Right atrium auricular region (tissue), 2 donors: ENCODE results near the gene ARHGEF7. TPM values are rescaled to one million over a fixed set of nuclear protein-coding genes. Genes with fewer than 3 reads are reported as not detected.
"Not testable (repeated sequence)": the region's sequence is repeated elsewhere in the genome, so short reads cannot be mapped to it uniquely, and the experiment has no call there.

ENCODE experiments used
- DNase-seq: peaks from one replicate; pipeline ENCODE4 v3.0.0-alpha.2; 2019; ENCODE audit warnings: low spot score
- H3K27ac ChIP-seq, 2 donors: fragments of 200-600 bp; sonication (generic); 1 replicate in 1 of 2; 2 replicates in 1 of 2; pipeline ENCODE4 v1.5.1; 2016 to 2019
- H3K27me3 ChIP-seq, 2 donors: fragments of 200-600 bp; sonication (generic); one replicate each; pipeline versions ENCODE4 v1.5.1 to v1.6.0; 2017 to 2019
- H3K36me3 ChIP-seq: fragments of 200-600 bp; sonication (generic); one replicate; pipeline ENCODE4 v1.5.1; 2016
- H3K4me1 ChIP-seq, 2 donors: fragments of 200-600 bp; sonication (generic); one replicate each; pipeline versions ENCODE4 v1.5.1 to v1.6.0; 2017 to 2019
- H3K4me3 ChIP-seq, 2 donors: fragments of 200-600 bp; sonication (generic); 1 replicate in 1 of 2; 2 replicates in 1 of 2; pipeline ENCODE4 v1.5.1; 2017 to 2019; ENCODE audit warnings: mild to moderate bottlenecking in 1 of 2, moderate library complexity in 1 of 2
- H3K9me3 ChIP-seq, 2 donors: fragments of 200-600 bp; sonication (generic); one replicate each; pipeline ENCODE4 v1.5.1; 2019
- total RNA-seq, 2 donors: library from RNA; depleted of rRNA; stranded (reverse); fragments of >200 nt; gene quantifications; one replicate each; pipeline ENCODE4 v1.1.0, GENCODE V29; 2016
- TF ChIP-seq, protein P1 (sequence below), 2 donors: fragments of 200-600 bp; sonication (generic); IDR thresholded peaks; one replicate each; pipeline ENCODE4 v1.5.1; 2019; ENCODE audit warnings: antibody characterized with exemption in 2 of 2

ARHGEF7 gene
- total RNA-seq, 2 donors from 2014 or later: 27.8 to 36.9 TPM

DNA sequence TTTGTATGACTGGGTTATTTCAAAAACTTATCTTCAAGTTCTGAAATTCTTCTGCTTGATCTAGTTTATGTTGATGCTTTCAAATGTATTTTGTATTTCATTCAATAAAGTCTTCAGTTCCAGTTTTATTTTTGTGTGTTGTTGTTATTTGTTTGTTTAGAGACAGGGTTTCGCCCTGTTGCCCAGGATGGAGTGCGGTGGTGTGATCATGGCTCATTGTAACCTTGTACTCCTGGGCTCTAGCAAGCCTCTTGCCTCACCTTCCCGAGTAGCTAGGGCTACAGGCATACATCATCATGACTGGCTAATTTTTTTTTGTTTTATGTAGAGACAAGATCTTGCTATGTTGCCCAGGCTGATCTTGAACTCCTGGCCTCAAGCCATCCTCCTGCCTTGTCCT lies 40.3 kb upstream of the ARHGEF7 start:
- H3K4me1 ChIP-seq: no peaks in the 10 kb centered on the region
- H3K27ac ChIP-seq: no peak overlapping the region
- no peak overlapping the region for H3K4me3 ChIP-seq
- H3K36me3 ChIP-seq: no peaks in the 10 kb centered on the region
- H3K9me3 ChIP-seq: peaks cover 8 to 52% of the 10 kb centered on the region in 2 donors
- TF ChIP-seq, protein P1, sequence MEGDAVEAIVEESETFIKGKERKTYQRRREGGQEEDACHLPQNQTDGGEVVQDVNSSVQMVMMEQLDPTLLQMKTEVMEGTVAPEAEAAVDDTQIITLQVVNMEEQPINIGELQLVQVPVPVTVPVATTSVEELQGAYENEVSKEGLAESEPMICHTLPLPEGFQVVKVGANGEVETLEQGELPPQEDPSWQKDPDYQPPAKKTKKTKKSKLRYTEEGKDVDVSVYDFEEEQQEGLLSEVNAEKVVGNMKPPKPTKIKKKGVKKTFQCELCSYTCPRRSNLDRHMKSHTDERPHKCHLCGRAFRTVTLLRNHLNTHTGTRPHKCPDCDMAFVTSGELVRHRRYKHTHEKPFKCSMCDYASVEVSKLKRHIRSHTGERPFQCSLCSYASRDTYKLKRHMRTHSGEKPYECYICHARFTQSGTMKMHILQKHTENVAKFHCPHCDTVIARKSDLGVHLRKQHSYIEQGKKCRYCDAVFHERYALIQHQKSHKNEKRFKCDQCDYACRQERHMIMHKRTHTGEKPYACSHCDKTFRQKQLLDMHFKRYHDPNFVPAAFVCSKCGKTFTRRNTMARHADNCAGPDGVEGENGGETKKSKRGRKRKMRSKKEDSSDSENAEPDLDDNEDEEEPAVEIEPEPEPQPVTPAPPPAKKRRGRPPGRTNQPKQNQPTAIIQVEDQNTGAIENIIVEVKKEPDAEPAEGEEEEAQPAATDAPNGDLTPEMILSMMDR (IDR thresholded peaks at IDR 0.05): no peak
- no peaks in the 10 kb centered on the region for H3K27me3 ChIP-seq
- DNase-seq: no peak

DNA sequence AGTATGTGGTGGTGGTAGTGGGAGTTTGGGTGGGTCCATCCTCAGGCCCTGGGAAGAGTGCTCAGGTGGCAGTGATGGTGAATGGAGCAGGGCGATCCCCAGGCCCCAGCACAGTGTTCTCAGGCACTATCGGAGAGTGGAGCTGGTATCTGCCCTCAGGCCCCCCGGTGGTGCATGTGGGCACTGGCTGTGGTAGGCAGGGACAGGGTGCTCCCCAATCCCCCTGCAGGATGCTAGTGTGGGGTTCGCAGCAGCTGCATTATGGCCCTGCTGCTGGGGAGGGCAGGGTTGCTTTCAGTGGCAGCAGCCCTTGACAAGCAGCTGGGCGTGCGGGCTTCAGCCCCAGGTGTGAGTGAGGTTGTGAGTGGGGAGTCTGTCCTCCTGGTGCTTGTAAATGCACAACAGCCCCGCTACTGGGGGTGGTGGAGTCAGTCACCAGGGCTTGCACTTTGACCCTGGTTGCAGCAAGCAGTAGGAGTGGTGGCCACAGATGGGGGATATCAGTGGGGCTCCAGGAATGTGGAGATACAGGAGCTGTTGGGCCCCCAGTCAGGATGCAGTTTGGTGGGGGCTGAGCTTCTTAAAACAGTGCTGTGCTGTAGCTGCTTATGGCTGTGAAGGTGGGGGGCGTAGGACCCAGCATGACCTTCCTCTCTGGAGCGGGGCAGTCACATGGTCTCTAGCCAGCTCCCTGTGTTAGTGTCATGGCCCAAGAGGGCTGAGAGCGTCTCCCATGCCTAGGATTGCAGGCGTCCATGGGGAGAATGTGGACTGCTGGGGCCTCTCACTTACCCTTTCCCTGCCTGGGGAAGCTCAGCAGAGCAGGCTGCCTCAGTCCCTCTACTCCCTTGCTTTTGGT lies 38.7 kb upstream of the ARHGEF7 start:
- peaks cover 8 to 45% of the 10 kb centered on the region in 2 donors for H3K9me3 ChIP-seq
- H3K27ac ChIP-seq: no peak overlapping the region
- H3K4me1 ChIP-seq: no peaks in the 10 kb centered on the region
- H3K27me3 ChIP-seq: no peaks in the 10 kb centered on the region
- H3K4me3 ChIP-seq: no peak overlapping the region
- no peaks in the 10 kb centered on the region for H3K36me3 ChIP-seq
- TF ChIP-seq, protein P1 (IDR thresholded peaks at IDR 0.05): no peak
- DNase-seq: no peak

DNA sequence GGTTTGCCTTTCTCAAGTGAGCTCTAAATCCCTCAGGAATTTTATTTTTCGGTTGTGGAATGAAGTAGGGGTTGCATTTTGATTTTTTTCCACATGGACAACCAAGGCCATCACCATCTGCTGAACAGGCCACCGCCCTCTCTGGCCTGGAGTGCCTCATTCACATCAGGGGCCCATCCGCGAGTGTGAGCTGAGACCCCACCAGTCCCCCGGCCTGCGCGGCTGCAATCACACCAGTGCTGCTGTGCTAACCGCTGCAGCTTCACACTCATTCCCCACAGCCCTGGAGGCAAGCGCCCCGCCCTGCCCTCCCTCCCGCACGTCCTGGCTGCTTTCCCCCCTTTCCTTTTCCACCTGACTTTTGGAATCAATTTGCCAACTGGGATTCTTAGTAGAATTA lies 35.7 kb upstream of the ARHGEF7 start:
- no peak overlapping the region for H3K4me3 ChIP-seq
- H3K36me3 ChIP-seq: no peaks in the 10 kb centered on the region
- H3K27me3 ChIP-seq: no peaks in the 10 kb centered on the region
- H3K4me1 ChIP-seq: no peaks in the 10 kb centered on the region
- no peak overlapping the region for H3K27ac ChIP-seq
- TF ChIP-seq, protein P1 (IDR thresholded peaks at IDR 0.05): no peak
- H3K9me3 ChIP-seq: peaks cover 8 to 16% of the 10 kb centered on the region in 2 donors
- DNase-seq: no peak

DNA sequence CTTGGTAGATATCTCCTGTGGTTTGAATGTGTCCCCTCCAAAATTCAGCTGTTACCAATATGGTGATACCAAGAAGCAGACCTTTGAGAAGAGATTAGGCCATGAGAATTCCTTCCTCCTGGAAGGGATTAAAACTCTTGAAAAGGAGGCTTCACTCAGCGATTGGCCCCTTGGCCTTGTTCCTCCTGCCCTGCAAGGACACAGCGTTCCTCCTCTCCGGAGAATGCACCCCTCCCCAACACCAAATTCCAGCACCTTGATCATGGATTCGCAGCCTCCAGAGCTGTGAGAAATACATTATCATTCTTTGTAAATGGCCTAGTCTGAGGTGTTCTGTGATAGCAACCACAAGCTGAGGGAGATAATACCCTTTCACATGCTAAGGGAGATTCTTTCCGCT lies 34.5 kb upstream of the ARHGEF7 start:
- TF ChIP-seq, protein P1 (IDR thresholded peaks at IDR 0.05): no peak

DNA sequence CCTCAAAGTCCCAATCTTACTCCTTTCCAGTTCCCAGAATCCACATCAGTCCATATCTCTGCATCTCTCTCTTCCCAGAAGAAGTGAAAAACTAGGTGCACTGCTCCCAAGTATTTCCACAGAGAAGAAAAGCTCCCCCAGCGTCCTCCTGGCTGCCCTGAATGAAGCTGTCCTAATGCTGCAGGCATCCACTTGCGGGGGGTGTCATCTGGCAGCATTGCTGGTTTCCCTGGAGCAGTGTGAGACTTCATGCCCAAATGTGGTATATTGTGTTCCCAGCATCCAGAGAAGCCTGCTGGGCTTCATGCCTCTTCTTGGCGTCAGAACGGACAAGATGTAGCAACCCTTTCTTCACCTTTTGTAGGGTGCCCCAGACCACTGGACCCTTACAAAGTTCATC lies 32.9 kb upstream of the ARHGEF7 start:
- Histone ChIP-seq H3K27me3 (no peaks in the 10 kb centered on the region), H3K4me1 (no peaks in the 10 kb centered on the region), H3K27ac (no peak overlapping the region), H3K36me3 (no peaks in the 10 kb centered on the region), H3K4me3 (no peak overlapping the region), H3K9me3 (no peaks in the 10 kb centered on the region)
- DNase-seq: no peak
- TF ChIP-seq, protein P1 (IDR thresholded peaks at IDR 0.05): no peak

More for the DNA sequence above, 34.5 kb upstream of the ARHGEF7 start:
- Histone ChIP-seq H3K4me3 (no peak overlapping the region), H3K27me3 (no peaks in the 10 kb centered on the region), H3K4me1 (no peaks in the 10 kb centered on the region), H3K36me3 (no peaks in the 10 kb centered on the region), H3K27ac (no peak overlapping the region), H3K9me3 (peaks cover 0 to 4% of the 10 kb centered on the region in 2 donors)
- no peak for DNase-seq

DNA sequence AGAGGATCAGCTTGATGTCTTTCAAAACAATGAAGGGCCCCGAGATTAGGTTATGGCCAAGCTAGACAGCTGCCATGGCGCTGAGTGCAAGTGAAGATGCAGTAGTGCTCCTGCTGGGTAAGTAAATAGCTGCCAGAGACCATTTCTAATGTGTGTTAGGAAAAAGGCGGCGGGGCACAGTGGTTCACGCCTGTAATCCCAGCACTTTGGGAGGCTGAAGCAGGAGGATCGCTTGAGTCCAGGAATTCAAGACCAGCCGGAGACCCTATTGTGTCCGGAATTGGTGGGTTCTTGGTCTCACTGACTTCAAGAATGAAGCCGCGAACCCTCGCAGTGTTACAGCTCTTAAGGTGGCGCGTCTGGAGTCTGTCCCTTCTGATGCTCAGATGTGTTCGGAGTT lies 32.3 kb upstream of the ARHGEF7 start:
- not testable (repeated sequence) for H3K4me3 ChIP-seq, H3K9me3 ChIP-seq, H3K27ac ChIP-seq, H3K4me1 ChIP-seq, DNase-seq, H3K36me3 ChIP-seq, H3K27me3 ChIP-seq

DNA sequence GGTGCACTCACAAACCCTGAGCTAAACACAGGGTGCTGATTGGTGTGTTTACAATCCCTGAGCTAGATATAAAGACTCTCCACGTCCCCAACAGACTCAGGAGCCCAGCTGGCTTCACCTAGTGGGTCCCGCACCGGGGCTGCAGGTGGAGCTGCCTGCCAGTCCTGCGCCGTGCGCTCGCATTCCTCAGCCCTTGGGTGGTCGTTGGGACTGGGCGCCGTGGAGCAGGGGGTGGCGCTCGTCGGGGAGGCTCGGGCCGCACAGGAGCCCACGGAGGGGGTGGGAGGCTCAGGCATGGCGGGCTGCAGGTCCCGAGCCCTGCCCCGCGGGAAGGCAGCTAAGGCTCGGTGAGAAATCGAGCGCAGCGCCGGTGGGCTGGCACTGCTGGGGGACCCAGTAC lies 31.4 kb upstream of the ARHGEF7 start:
- not testable (repeated sequence) for H3K27me3 ChIP-seq, H3K36me3 ChIP-seq, DNase-seq, H3K4me1 ChIP-seq, H3K4me3 ChIP-seq, H3K9me3 ChIP-seq, H3K27ac ChIP-seq
